Stimulated activated CD8-positive, alpha-beta memory T cell treated with anti-CD3 and anti-CD28 coated beads, Interleukin-2, amount 100 ng/mL, for 48 hours (primary cell): ENCODE measurements around the gene CDKN2C.

ENCODE experiments used
- DNase-seq, 2 donors: peaks; one replicate each; pipeline ENCODE4 v3.0.0-alpha.2; 2020; ENCODE audit warnings: low read depth in 2 of 2

CDKN2C gene

GRCh38 chr1:50964863-50965262 lies 5.2 kb upstream of the CDKN2C start:
- DNase-seq, result no peak

- no peak for DNase-seq
Observed at GRCh38 chr1:50966991-50967390, 3.1 kb upstream of the CDKN2C start.

GRCh38 chr1:50967416-50968157 lies 2.5 kb upstream of the CDKN2C start:
- DNase-seq, result no peak

GRCh38 chr1:50968158-50968820 lies 1.8 kb upstream of the CDKN2C start:
- peak; percentile 73 to 80 for DNase-seq

- DNase-seq, result peak in 1 of 2 donors; percentile 30
Observed at GRCh38 chr1:50968821-50969610, 1.0 kb upstream of the CDKN2C start.

- no peak for DNase-seq
Observed at GRCh38 chr1:50970509-50970887, 453 bp downstream of the CDKN2C start.

- no peak for DNase-seq
Observed at GRCh38 chr1:50970931-50971582, 1.0 kb downstream of the CDKN2C start.

- no peak for DNase-seq
Observed at GRCh38 chr1:50971748-50972305, 1.8 kb downstream of the CDKN2C start.

GRCh38 chr1:50972766-50973165 lies 2.7 kb downstream of the CDKN2C start:
- DNase-seq, result no peak

- DNase-seq, result no peak
Observed at GRCh38 chr1:50973255-50973654, 3.2 kb downstream of the CDKN2C start.

- DNase-seq, result no peak
Observed at GRCh38 chr1:50973875-50974617, 4.0 kb downstream of the CDKN2C start.

GRCh38 chr1:50974618-50974935 lies 4.5 kb downstream of the CDKN2C start:
- DNase-seq, result no peak

GRCh38 chr1:50975436-50975835 lies 5.4 kb downstream of the CDKN2C start:
- DNase-seq, result no peak

GRCh38 chr1:50976111-50976889 lies 6.3 kb downstream of the CDKN2C start:
- no peak for DNase-seq

GRCh38 chr1:50976890-50977574 lies 7.0 kb downstream of the CDKN2C start:
- DNase-seq, result no peak

- DNase-seq, result no peak
Observed at GRCh38 chr1:50977575-50978143, 7.6 kb downstream of the CDKN2C start.

- peak in 1 of 2 donors; percentile 22 for DNase-seq
Observed at GRCh38 chr1:50978144-50978851, 8.3 kb downstream of the CDKN2C start.

- no peak for DNase-seq
Observed at GRCh38 chr1:50978852-50979781, 9.1 kb downstream of the CDKN2C start.
